ENCODE data around the gene MCAT. TPM values are rescaled to one million over a fixed set of nuclear protein-coding genes. Genes with fewer than 3 reads are reported as not detected.

MCAT gene
- total RNA-seq, 4 donors from 2014 or later = 17.1 to 26.7 (median 22.1) TPM

DNA sequence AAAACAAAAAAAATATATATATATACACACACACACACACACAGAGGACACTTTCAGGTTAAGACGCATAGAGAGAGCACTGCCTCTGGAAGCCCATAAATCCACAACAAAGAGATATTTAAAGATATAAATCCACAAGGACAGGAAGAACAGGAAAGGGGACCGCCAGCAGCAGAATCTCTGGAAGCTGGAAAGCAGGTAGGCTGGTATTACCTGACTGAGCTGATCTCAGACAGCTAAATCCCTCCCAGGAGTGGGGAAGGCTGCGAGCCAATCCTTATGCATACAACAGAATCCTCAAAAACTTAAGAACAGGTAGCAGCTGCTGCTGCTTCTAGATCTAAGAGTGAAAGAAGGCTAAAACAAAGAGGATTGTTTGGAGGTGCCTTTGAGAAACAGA, 1.8 kb upstream of the MCAT start:
- H3K9me3 ChIP-seq = no peaks in the 10 kb centered on the region
- H3K27me3 ChIP-seq = no peaks in the 10 kb centered on the region
- TF ChIP-seq, protein P1, sequence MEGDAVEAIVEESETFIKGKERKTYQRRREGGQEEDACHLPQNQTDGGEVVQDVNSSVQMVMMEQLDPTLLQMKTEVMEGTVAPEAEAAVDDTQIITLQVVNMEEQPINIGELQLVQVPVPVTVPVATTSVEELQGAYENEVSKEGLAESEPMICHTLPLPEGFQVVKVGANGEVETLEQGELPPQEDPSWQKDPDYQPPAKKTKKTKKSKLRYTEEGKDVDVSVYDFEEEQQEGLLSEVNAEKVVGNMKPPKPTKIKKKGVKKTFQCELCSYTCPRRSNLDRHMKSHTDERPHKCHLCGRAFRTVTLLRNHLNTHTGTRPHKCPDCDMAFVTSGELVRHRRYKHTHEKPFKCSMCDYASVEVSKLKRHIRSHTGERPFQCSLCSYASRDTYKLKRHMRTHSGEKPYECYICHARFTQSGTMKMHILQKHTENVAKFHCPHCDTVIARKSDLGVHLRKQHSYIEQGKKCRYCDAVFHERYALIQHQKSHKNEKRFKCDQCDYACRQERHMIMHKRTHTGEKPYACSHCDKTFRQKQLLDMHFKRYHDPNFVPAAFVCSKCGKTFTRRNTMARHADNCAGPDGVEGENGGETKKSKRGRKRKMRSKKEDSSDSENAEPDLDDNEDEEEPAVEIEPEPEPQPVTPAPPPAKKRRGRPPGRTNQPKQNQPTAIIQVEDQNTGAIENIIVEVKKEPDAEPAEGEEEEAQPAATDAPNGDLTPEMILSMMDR (IDR thresholded peaks at IDR 0.05) = no peak
- no peak for TF ChIP-seq POLR2A (IDR thresholded peaks at IDR 0.05)
- peak overlapping the region in 3 of 4 donors; percentile 75 to 87 (median 87) for H3K27ac ChIP-seq
- intact Hi-C loops (cut with DNase I) = no loop called here
- WGBS, 2 donors = 25 to 44% methylated on average over 3 of the region's 3 CpGs
- peaks cover 23 to 80% (median 27%) of the 10 kb centered on the region in 3 donors for H3K4me1 ChIP-seq
- no peak for DNase-seq
- no peak overlapping the region for H3K4me3 ChIP-seq
- H3K36me3 ChIP-seq = peaks cover 0 to 16% (median 11%) of the 10 kb centered on the region in 3 donors

DNA sequence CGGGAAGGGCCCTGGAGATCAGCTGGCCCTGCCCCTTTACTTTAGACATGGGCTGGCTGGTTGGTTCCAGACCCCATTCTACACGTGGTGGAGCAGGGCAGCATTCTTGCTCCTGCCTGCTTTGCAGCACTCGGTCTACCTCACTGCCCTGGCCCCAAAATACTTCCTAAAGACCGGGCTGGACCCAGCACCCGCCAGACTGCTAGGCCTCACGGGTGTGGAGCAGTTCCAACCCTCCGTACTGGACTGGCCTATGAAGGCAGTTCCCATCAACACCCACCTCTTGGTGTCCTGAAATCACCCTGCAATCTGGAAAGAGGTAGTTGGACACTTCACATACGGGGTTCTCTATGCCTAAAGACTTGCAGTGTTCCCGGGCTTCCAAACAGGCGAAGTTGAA, 6.4 kb downstream of the MCAT start:
- WGBS, 2 donors = 51 to 70% methylated on average over 3 to 8 of the region's 10 CpGs
- no peak for DNase-seq
- Histone ChIP-seq H3K27me3 (no peaks in the 10 kb centered on the region), H3K36me3 (peaks cover 9 to 97% (median 30%) of the 10 kb centered on the region in 3 donors), H3K9me3 (no peaks in the 10 kb centered on the region), H3K27ac (peak overlapping the region in 2 of 4 donors; percentile 32 to 34), H3K4me1 (peaks cover 4 to 29% (median 6%) of the 10 kb centered on the region in 3 donors), H3K4me3 (no peak overlapping the region)
- intact Hi-C loops (cut with DNase I) = loop anchor here (10.0 kb wide), 1 partner anchor 58 kb away; no protein-coding TSS in a partner anchor
- TF ChIP-seq POLR2A (IDR thresholded peaks at IDR 0.05) = no peak
- TF ChIP-seq, protein P1 (IDR thresholded peaks at IDR 0.05) = no peak

DNA sequence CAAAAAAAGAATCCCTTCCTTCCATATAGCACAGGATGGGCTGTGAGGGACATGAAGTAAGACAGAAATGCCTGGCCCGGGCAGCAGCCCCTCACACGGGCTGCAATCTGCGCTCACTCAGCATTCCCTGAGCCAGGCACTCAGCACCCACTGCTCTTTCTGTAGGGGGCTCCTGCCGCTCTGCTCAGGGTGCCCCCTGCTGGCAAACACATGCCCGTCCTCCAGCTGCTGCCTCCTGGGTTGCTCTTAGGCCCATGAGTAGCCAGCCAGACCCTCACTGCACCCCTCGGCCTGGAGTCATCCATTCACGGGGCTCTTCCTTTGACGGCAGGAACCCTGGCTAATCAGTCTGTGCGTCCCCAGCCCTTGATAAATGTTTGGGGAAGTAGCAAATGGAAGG, 6.9 kb downstream of the MCAT start:
- H3K27me3 ChIP-seq = no peaks in the 10 kb centered on the region
- TF ChIP-seq, protein P1 (IDR thresholded peaks at IDR 0.05) = peak; percentile 27 to 54 (median 40)
- TF ChIP-seq POLR2A (IDR thresholded peaks at IDR 0.05) = no peak
- H3K27ac ChIP-seq = peak overlapping the region in 3 of 4 donors; percentile 21 to 38 (median 36)
- no peaks in the 10 kb centered on the region for H3K9me3 ChIP-seq
- H3K4me1 ChIP-seq = peaks cover 0 to 26% (median under 1%) of the 10 kb centered on the region in 3 donors
- DNase-seq = no peak
- WGBS, 2 donors = 55 to 66% methylated on average over 8 of the region's 9 CpGs
- no peak overlapping the region for H3K4me3 ChIP-seq
- H3K36me3 ChIP-seq = peaks cover 15 to 100% (median 32%) of the 10 kb centered on the region in 3 donors
- intact Hi-C loops (cut with DNase I) = loop anchor here (10.0 kb wide), 1 partner anchor 59 kb away; no protein-coding TSS in a partner anchor

DNA sequence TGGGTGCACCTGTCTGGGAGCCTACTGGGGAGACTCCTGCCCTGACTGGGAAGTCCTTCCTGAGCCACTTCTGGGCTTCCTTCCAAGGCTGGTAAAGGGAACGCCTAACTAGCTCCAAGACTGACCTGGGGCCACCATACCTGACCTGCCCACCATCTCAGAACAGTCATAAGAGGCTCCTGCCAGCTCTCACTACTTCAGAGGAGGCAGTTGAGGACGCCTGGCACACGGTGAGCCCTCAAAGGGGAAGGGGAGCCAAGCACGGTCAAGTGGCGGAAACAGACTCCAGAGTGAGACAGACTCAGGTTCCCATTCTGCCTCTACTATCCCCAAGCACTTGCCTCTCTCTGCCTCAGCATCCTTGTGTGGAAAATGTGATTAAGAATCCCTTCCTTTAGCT, 7.6 kb downstream of the MCAT start:
- TF ChIP-seq, protein P1 (IDR thresholded peaks at IDR 0.05) = no peak
- H3K36me3 ChIP-seq = peaks cover 15 to 100% (median 28%) of the 10 kb centered on the region in 3 donors
- no peak overlapping the region for H3K4me3 ChIP-seq
- H3K27ac ChIP-seq = peak overlapping the region in 2 of 4 donors; percentile 16 to 36
- WGBS, 2 donors = 30 to 90% methylated on average over 1 to 2 of the region's 5 CpGs
- H3K27me3 ChIP-seq = no peaks in the 10 kb centered on the region
- no peaks in the 10 kb centered on the region for H3K9me3 ChIP-seq
- DNase-seq = no peak
- peaks cover 0 to 21% (median 0%) of the 10 kb centered on the region in 3 donors for H3K4me1 ChIP-seq
- intact Hi-C loops (cut with DNase I) = loop anchor here (10.0 kb wide), 1 partner anchor 59 kb away; no protein-coding TSS in a partner anchor

DNA sequence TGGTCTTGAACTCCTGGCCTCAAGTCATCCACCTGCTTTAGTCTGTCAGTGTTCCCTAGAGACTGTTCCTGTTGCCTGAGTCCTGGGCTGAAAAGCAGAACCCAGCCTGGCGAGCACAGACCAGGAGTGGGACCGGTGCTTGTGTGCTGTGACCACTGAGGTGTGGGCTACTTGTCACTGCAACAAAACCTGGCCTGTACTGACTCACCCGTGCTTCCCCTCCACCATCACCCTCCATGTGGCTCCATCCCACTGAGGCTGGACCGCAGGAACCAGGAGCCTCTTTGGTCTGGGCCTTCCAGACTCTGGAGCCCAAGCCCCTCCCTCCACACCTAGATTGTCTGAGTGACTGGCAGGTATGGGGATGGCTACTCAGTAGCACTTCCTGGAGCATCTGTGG, 8.6 kb downstream of the MCAT start:
- no peak overlapping the region for H3K4me3 ChIP-seq
- H3K36me3 ChIP-seq = peaks cover 15 to 91% (median 21%) of the 10 kb centered on the region in 3 donors
- H3K9me3 ChIP-seq = no peaks in the 10 kb centered on the region
- H3K4me1 ChIP-seq = peaks cover 0 to 25% (median 0%) of the 10 kb centered on the region in 3 donors
- TF ChIP-seq, protein P1 (IDR thresholded peaks at IDR 0.05) = no peak
- DNase-seq = no peak
- WGBS, 2 donors = no CpG with 5 or more reads among the region's 4 CpGs
- no peak overlapping the region for H3K27ac ChIP-seq
- intact Hi-C loops (cut with DNase I) = loop anchor here (10.0 kb wide), 1 partner anchor 60 kb away; no protein-coding TSS in a partner anchor
- no peaks in the 10 kb centered on the region for H3K27me3 ChIP-seq
